H1 (cell line): ENCODE data around the gene WNK2. TPM values are rescaled to one million over a fixed set of nuclear protein-coding genes. Genes with fewer than 3 reads are reported as not detected.

Experiments used
- HDAC2 ChIP-seq, 2 experiments: fragments of 300-600 bp in 1 of 2; sonication (generic) in 1 of 2; IDR thresholded peaks; 2 replicates each; pipeline ENCODE4 v1.6.1; 2011 to 2012; ENCODE audit warnings: low read depth in 2 of 2, low read length in 2 of 2, mild to moderate bottlenecking in 2 of 2, moderate library complexity in 2 of 2, borderline replicate concordance in 1 of 2, inconsistent platforms in 1 of 2
- SIN3A ChIP-seq, 2 experiments: IDR thresholded peaks in 1 of 2; conservative IDR thresholded peaks in 1 of 2; 2 replicates each; pipeline ENCODE4 v1.6.1; 2011 to 2012; ENCODE audit warnings: low read length in 2 of 2, improper control_type of control experiment in 1 of 2, low read depth in 1 of 2, mild to moderate bottlenecking in 1 of 2
- polyA plus RNA-seq, 7 experiments: library from polyadenylated mRNA; depleted of rRNA in 3 of 7; stranded (reverse) in 5 of 7; unstranded in 2 of 7; fragments of >200 nt in 5 of 7; fragments of 200-250 nt in 2 of 7; gene quantifications; 1 replicate in 5 of 7; 2 replicates in 1 of 7; 4 replicates in 1 of 7; pipeline versions ENCODE4 v1.2.1 to v1.2.3, GENCODE V29; 2011 to 2013; ENCODE audit warnings: missing spikeins in 2 of 7, mixed read lengths in 2 of 7
- total RNA-seq: library from RNA; stranded (reverse); fragmentation: NEBNext Ultra II Directional; extraction: Animal tissue kit (Norgen Biotek cat#: 25700); gene quantifications from 2 replicates; pipeline ENCODE4 v1.2.1, GENCODE V29; 2021

WNK2 gene
- total and polyA plus RNA-seq, 2 of the 8 experiments (the other 6 are each of a cell fraction or from before 2014, with no cell fraction given), result 12.0 to 87.2 TPM

DNA sequence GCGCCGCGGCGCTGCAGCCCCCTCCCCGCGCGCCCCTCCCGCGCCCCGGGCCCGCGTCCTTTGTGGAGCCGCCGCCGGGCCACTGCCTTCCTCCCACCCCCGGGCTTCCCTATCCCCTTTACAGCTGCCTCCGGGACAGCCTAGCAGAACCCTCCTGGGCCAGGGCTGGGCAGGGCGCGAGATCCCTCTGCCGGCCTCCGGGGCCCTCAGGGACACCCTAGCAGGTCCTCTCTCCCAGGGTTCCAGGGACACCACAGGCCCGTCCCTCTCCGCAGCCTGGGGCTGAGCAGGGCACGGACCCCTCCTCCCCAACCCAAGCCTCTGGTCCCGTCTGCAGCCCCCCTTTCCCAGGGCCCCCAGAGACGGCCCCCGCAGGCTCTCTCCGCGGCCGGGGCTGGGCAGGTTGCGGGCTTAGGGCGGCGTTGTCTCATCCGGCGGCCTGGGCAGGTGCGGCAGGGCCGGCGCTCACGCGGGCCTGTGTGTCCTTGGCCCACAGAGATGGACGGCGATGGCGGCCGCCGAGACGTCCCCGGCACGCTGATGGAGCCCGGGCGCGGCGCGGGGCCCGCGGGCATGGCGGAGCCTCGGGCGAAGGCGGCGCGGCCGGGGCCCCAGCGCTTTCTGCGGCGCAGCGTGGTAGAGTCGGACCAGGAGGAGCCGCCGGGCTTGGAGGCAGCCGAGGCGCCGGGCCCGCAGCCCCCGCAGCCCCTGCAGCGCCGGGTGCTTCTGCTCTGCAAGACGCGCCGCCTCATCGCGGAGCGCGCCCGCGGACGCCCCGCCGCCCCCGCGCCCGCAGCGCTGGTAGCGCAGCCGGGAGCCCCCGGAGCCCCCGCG, 710 bp downstream of the WNK2 start (continued):
- TF ChIP-seq HDAC2 (IDR thresholded peaks at IDR 0.05; ENCODE audit: borderline replicate concordance in 1 of 2, low read depth in 2 of 2, low read length in 2 of 2) (no peak), SIN3A (conservative IDR thresholded peaks at IDR 0.05 in 1 of 2, IDR thresholded peaks at IDR 0.05 in 1 of 2; ENCODE audit: low read depth in 1 of 2, low read length in 2 of 2) (no peak)
